Kidney epithelial cell (primary cell): ENCODE results near the gene ELAC2. TPM values are rescaled to one million over a fixed set of nuclear protein-coding genes. Genes with fewer than 3 reads are reported as not detected.

Experiments used
- DNase-seq: peaks from one replicate; pipeline ENCODE4 v3.0.0-alpha.2; 2010; ENCODE audit warnings: low read depth
- H3K27me3 ChIP-seq: 2 replicates; pipeline ENCODE4 v1.6.0; 2011; ENCODE audit warnings: low read length; ENCODE audit not compliant: control insufficient read depth, insufficient read depth
- H3K36me3 ChIP-seq: 2 replicates; pipeline ENCODE4 v1.5.1; 2011; ENCODE audit warnings: low read length; ENCODE audit not compliant: control insufficient read depth, insufficient read depth
- H3K4me3 ChIP-seq: 2 replicates; pipeline ENCODE4 v1.5.1; 2011; ENCODE audit warnings: low read depth, mild to moderate bottlenecking, control low read depth, low read length
- total RNA-seq: library from RNA; depleted of rRNA; stranded (reverse); fragments of >200 nt; gene quantifications from 2 replicates; pipeline ENCODE4 v1.2.3, GENCODE V29; 2015
- TF ChIP-seq, protein P1 (sequence below): IDR thresholded peaks from 2 replicates; pipeline ENCODE4 v1.5.1; 2011; ENCODE audit warnings: mild to moderate bottlenecking, moderate library complexity, low read length, control low read depth, inconsistent platforms; ENCODE audit not compliant: insufficient read depth, poor library complexity, severe bottlenecking

The ELAC2 gene
- total RNA-seq, 1 donor from 2014 or later, result 73.7 TPM

DNA sequence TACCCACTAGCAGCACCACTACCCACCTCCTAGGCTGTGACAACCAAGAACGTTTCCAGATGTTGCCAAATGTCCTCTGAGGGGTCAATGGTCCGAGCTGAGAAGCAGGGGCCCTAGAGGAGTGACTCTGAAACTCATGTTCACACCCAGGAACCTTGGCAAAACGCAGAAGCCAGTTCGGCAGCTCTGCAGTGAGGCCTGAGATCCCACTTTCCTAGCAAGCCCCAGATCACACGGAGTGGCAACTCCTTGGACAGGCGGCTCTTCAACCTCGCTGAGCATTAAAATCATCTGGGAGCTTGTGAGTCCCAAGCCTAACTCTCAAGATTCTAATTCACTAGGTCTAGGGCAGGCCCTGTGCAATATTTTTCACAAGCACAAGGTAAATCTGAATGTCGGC, 17.3 kb downstream of the ELAC2 start:
- Histone ChIP-seq H3K36me3 (peaks cover 5% of the 10 kb centered on the region), H3K27me3 (no peaks in the 10 kb centered on the region), H3K4me3 (no peak overlapping the region)
- no peak for DNase-seq
- TF ChIP-seq, protein P1, sequence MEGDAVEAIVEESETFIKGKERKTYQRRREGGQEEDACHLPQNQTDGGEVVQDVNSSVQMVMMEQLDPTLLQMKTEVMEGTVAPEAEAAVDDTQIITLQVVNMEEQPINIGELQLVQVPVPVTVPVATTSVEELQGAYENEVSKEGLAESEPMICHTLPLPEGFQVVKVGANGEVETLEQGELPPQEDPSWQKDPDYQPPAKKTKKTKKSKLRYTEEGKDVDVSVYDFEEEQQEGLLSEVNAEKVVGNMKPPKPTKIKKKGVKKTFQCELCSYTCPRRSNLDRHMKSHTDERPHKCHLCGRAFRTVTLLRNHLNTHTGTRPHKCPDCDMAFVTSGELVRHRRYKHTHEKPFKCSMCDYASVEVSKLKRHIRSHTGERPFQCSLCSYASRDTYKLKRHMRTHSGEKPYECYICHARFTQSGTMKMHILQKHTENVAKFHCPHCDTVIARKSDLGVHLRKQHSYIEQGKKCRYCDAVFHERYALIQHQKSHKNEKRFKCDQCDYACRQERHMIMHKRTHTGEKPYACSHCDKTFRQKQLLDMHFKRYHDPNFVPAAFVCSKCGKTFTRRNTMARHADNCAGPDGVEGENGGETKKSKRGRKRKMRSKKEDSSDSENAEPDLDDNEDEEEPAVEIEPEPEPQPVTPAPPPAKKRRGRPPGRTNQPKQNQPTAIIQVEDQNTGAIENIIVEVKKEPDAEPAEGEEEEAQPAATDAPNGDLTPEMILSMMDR, result no peak

DNA sequence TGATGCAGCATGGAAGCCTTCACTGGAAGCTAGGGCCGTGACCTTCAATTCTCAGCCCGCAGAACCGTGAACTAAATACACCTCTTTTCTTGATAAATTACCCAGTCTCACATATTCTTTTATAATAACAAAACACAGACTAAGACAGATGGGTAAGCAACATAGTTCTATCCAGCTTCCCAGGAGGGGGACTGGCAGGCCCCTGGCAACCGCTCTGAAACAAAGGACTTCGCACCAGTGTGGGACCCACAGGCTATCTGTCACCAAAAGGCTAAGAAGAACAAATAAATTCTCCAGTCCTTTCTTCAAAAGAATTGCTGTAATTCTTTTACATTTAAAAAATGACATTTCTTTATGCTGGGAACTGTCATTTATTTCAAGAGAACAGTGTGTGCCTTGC, 19.0 kb downstream of the ELAC2 start:
- H3K27me3 ChIP-seq, result no peaks in the 10 kb centered on the region
- no peak for DNase-seq
- H3K36me3 ChIP-seq, result peaks cover 9% of the 10 kb centered on the region
- TF ChIP-seq, protein P1, result no peak
- H3K4me3 ChIP-seq, result no peak overlapping the region

DNA sequence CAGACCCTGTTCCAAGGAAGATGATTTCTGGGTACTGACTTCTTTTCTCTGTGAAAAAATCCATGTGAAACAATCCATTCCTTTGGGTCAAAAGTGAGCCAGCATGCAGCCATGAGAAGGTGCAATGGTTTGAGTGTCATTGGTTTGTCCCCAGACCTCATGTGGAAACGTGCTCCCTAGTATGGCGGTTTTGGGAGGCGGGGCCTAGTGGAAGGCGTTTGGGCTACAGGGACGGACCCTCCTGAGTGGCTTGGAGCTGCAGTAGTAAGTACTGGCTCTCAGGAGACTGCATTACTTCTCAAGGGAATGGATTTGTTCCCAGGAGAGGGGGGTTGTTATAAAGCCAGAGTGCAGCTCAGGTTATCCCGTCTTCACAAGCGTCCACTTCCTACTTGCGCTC, 19.4 kb downstream of the ELAC2 start:
- DNase-seq, result no peak
- Histone ChIP-seq H3K4me3 (no peak overlapping the region), H3K27me3 (no peaks in the 10 kb centered on the region), H3K36me3 (peaks cover 10% of the 10 kb centered on the region)
- TF ChIP-seq, protein P1, result no peak

- H3K36me3 ChIP-seq, result peaks cover 10% of the 10 kb centered on the region
- H3K27me3 ChIP-seq, result no peaks in the 10 kb centered on the region
- no peak overlapping the region for H3K4me3 ChIP-seq
- no peak for DNase-seq
- TF ChIP-seq, protein P1, result no peak
Measured at GRCh38 chr17:12996941-12997340, 20.9 kb downstream of the ELAC2 start.

- Histone ChIP-seq H3K4me3 (no peak overlapping the region), H3K36me3 (peaks cover 10% of the 10 kb centered on the region), H3K27me3 (no peaks in the 10 kb centered on the region)
- TF ChIP-seq, protein P1, result no peak
- DNase-seq, result no peak
Measured at GRCh38 chr17:12996357-12996756, 21.5 kb downstream of the ELAC2 start.

GRCh38 chr17:12995896-12996295, 21.9 kb downstream of the ELAC2 start:
- TF ChIP-seq, protein P1, result no peak
- DNase-seq, result no peak
- H3K36me3 ChIP-seq, result peaks cover 10% of the 10 kb centered on the region
- H3K27me3 ChIP-seq, result no peaks in the 10 kb centered on the region
- H3K4me3 ChIP-seq, result no peak overlapping the region
